ENCODE results near the gene DNAAF8. TPM values are rescaled to one million over a fixed set of nuclear protein-coding genes. Genes with fewer than 3 reads are reported as not detected.
"Not testable (repeated sequence)": the region's sequence is repeated elsewhere in the genome, so short reads cannot be mapped to it uniquely, and the experiment has no call there.

The DNAAF8 gene
- total RNA-seq, 4 donors from 2014 or later: 0.44 to 1.2 (median 0.91) TPM

DNA sequence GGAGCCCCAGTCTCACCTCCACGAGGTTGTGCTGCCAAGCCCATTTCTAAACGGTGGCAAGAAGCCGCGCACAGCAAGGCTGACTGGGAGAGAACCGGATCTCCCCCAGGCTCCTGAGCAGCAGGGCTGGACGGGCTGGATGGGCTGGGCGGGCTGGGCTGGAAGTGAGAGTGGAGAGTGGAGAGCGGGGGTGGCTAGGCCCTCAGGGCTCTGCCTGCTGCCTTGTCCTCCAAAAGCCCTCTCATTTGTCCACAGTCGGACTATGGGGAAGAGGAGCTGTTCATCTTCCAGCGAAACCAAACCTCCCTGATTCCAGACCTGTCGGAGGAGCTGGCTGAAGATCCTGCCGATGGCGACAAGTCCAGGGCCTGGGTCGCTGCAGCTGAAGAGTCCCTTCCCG, 3.2 kb downstream of the DNAAF8 start:
- no peak for DNase-seq
- Histone ChIP-seq H3K27me3 (no peaks in the 10 kb centered on the region), H3K4me3 (no peak overlapping the region), H3K27ac (no peak overlapping the region), H3K36me3 (no peaks in the 10 kb centered on the region), H3K9me3 (no peaks in the 10 kb centered on the region), H3K4me1 (peaks cover 13 to 16% of the 10 kb centered on the region in 2 donors)
- no peak for ATAC-seq
- intact Hi-C loops (cut with DNase I; ENCODE audit: low total_unique reads) (no loop called here), in situ Hi-C loops (cut with MboI; ENCODE audit: low sequenced_read_pairs in 4 of 4) (no loop called here)
- TF ChIP-seq POLR2A (IDR thresholded peaks at IDR 0.05): no peak
- TF ChIP-seq, protein P1, sequence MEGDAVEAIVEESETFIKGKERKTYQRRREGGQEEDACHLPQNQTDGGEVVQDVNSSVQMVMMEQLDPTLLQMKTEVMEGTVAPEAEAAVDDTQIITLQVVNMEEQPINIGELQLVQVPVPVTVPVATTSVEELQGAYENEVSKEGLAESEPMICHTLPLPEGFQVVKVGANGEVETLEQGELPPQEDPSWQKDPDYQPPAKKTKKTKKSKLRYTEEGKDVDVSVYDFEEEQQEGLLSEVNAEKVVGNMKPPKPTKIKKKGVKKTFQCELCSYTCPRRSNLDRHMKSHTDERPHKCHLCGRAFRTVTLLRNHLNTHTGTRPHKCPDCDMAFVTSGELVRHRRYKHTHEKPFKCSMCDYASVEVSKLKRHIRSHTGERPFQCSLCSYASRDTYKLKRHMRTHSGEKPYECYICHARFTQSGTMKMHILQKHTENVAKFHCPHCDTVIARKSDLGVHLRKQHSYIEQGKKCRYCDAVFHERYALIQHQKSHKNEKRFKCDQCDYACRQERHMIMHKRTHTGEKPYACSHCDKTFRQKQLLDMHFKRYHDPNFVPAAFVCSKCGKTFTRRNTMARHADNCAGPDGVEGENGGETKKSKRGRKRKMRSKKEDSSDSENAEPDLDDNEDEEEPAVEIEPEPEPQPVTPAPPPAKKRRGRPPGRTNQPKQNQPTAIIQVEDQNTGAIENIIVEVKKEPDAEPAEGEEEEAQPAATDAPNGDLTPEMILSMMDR (IDR thresholded peaks at IDR 0.05 in 4 of 5, conservative IDR thresholded peaks at IDR 0.05 in 1 of 5): no peak

DNA sequence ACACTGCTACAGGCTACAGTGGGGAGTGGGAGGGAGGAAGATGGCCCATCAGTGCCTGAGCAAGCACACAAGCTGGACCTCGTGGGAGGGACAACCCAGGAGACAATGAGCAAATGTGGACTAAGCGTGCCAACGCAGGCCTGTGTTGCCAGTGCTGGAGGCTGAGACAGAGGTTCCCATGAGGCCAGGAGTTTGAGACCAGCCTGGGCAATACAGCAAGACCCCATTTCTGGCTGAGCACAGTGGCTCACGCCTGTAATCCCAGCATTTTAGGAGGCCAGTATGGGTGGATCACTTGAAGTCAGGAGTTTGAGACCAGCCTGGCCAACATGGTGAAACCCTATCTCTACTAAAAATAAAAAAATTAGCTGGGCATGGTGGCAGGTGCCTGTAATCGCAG, 4.0 kb downstream of the DNAAF8 start:
- H3K9me3 ChIP-seq; intact Hi-C loops (cut with DNase I; ENCODE audit: low total_unique reads); H3K36me3 ChIP-seq; in situ Hi-C loops (cut with MboI; ENCODE audit: low sequenced_read_pairs in 4 of 4); DNase-seq; H3K4me3 ChIP-seq; ATAC-seq; H3K27ac ChIP-seq; H3K27me3 ChIP-seq: not testable (repeated sequence)
- H3K4me1 ChIP-seq: peaks cover 7 to 11% of the 10 kb centered on the region in 2 donors

DNA sequence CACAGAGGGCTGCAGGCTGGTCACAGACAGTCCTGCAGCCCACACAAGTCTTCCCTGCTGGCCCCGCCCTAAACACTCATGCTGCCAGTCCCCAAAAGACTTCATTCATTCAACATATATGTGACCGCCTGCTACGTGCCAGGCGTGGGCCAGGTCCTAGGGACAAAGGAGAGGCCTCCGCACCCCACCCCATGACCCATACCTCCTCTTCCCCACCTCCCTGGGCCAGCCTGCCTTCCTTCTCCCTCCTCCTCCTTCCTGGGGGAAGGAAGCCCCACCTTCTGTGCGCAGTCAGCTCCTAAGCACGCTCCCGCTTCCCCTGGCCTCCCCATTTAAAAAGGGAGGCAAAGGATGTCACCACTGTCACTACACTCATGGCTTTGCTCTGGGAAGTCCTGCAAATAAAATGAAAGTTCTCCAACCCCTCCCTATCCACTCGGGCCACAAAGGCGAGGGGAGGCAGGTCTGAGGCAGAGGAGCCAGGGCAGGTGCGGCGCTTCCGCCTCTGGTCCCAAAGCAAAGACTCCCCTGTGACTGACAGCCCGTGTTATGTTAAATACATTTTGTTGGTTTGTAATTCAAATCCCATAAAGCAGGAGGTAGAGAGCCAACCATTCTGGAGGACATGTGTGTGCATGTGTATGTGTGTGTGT, 9.0 kb downstream of the DNAAF8 start:
- intact Hi-C loops (cut with DNase I; ENCODE audit: low total_unique reads) (no loop called here), in situ Hi-C loops (cut with MboI; ENCODE audit: low sequenced_read_pairs in 4 of 4) (no loop called here)
- Histone ChIP-seq H3K27me3 (peaks cover 0 to 3% (median 0%) of the 10 kb centered on the region in 3 donors), H3K4me3 (no peak overlapping the region), H3K36me3 (no peaks in the 10 kb centered on the region), H3K4me1 (peaks cover 0 to 3% of the 10 kb centered on the region in 2 donors), H3K27ac (no peak overlapping the region), H3K9me3 (no peaks in the 10 kb centered on the region)
- TF ChIP-seq, protein P1 (IDR thresholded peaks at IDR 0.05 in 4 of 5, conservative IDR thresholded peaks at IDR 0.05 in 1 of 5): no peak
- no peak for TF ChIP-seq POLR2A (IDR thresholded peaks at IDR 0.05)
- no peak for DNase-seq
- ATAC-seq: no peak

DNA sequence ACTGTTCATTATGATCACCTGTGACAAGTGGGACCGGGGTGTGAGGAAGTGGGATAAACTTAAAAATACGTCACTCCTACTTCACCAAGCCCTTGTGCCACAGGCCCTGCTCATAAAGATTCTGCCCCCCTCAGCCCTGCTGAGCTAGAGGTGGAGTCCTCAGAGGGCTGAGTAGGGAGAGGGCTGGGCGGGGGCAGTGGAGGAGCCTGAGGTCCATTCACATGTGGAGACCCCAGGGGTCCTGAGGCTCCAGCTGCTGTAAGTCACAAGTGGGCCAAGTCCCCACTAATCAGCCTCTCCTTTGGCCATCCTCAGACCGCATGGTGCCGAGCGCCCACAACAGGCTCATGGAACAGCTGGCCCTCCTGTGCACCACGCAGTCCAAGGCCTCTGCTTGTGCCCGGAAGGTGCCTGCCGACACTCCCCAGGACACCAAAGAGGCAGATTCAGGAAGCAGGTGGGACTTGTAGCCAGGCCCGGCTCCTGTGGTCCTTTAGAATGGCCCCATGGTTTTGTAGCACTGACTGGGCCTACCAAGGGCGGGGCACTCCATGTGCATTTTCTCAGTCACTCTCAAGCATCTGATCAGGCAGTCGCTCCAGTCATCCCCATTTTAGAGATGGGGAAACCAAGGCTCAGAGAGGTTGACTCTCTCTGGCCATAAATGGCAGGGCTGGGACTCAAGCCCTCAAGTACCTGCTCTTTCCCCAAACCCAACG, 10.4 kb downstream of the DNAAF8 start:
- no peak for DNase-seq
- in situ Hi-C loops (cut with MboI; ENCODE audit: low sequenced_read_pairs in 4 of 4) (no loop called here), intact Hi-C loops (cut with DNase I; ENCODE audit: low total_unique reads) (no loop called here)
- H3K27me3 ChIP-seq: peaks cover 0 to 3% (median 0%) of the 10 kb centered on the region in 3 donors
- no peak for ATAC-seq
- TF ChIP-seq POLR2A (IDR thresholded peaks at IDR 0.05): no peak
- TF ChIP-seq, protein P1 (IDR thresholded peaks at IDR 0.05 in 4 of 5, conservative IDR thresholded peaks at IDR 0.05 in 1 of 5): no peak
- H3K36me3 ChIP-seq: no peaks in the 10 kb centered on the region
- no peaks in the 10 kb centered on the region for H3K9me3 ChIP-seq
- H3K4me1 ChIP-seq: peaks cover 0 to 3% of the 10 kb centered on the region in 2 donors
- H3K4me3 ChIP-seq: no peak overlapping the region
- H3K27ac ChIP-seq: no peak overlapping the region

DNA sequence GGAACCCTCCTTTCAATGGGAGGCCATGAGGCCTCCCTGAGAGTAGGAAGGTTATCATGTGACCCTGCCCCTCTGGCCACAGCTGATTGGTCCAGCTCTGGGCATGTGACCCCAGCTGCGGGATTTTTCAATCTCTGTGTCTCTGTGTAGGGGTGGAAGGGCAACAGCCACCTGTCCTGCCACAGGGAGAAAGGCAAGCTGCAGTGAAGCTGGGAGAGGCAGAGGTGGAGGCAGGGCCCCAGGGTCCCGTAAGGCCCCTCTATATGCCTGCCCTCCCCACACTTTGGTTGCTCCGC, 10.9 kb downstream of the DNAAF8 start:
- intact Hi-C loops (cut with DNase I; ENCODE audit: low total_unique reads) (no loop called here), in situ Hi-C loops (cut with MboI; ENCODE audit: low sequenced_read_pairs in 4 of 4) (no loop called here)
- H3K27ac ChIP-seq: no peak overlapping the region
- TF ChIP-seq, protein P1 (IDR thresholded peaks at IDR 0.05 in 4 of 5, conservative IDR thresholded peaks at IDR 0.05 in 1 of 5): no peak
- TF ChIP-seq POLR2A (IDR thresholded peaks at IDR 0.05): no peak
- peaks cover 0 to 3% (median 0%) of the 10 kb centered on the region in 3 donors for H3K27me3 ChIP-seq
- no peak overlapping the region for H3K4me3 ChIP-seq
- H3K4me1 ChIP-seq: peaks cover 0 to 3% of the 10 kb centered on the region in 2 donors
- DNase-seq (no peak), ATAC-seq (no peak)
- no peaks in the 10 kb centered on the region for H3K36me3 ChIP-seq
- no peaks in the 10 kb centered on the region for H3K9me3 ChIP-seq

All from gastrocnemius medialis (tissue), 4 donors.